Measurements from ENCODE around the gene ZNF35.
"Not testable (repeated sequence)": the region's sequence is repeated elsewhere in the genome, so short reads cannot be mapped to it uniquely, and the experiment has no call there.

The ZNF35 gene

GRCh38 chr3:44648564-44649229, at the start of gene ZNF35:
TSS of gene ZNF35 (plus strand) at chr3:44648732. CDS start at chr3:44651068, 2,336 bp downstream.
- DNase-seq: peak; percentile 39

GRCh38 chr3:44601749-44602148, 46.8 kb upstream of the ZNF35 start:
- no peak for DNase-seq

GRCh38 chr3:44612678-44613077, 35.9 kb upstream of the ZNF35 start:
- no peak for DNase-seq

GRCh38 chr3:44624749-44625480, 23.6 kb upstream of the ZNF35 start, which contains the start of gene ZNF197:
TSS of gene ZNF197 (plus strand) at chr3:44625036. CDS start at chr3:44629155, 4,119 bp downstream.
- peak; percentile 66 for DNase-seq

- DNase-seq: no peak
These were observed 19.8 kb upstream of the ZNF35 start for GRCh38 chr3:44628716-44629115.

GRCh38 chr3:44632193-44632592, 16.3 kb upstream of the ZNF35 start:
- no peak for DNase-seq

GRCh38 chr3:44642337-44642736, 6.2 kb upstream of the ZNF35 start:
- DNase-seq: no peak

GRCh38 chr3:44643024-44643423, 5.5 kb upstream of the ZNF35 start:
- no peak for DNase-seq

GRCh38 chr3:44647771-44648170, 761 bp upstream of the ZNF35 start:
- no peak for DNase-seq

- DNase-seq: no peak
These were observed 1.2 kb downstream of the ZNF35 start for GRCh38 chr3:44649709-44650108.

GRCh38 chr3:44654039-44654438, 5.5 kb downstream of the ZNF35 start:
- no peak for DNase-seq

- DNase-seq: no peak
These were observed 10.5 kb downstream of the ZNF35 start for GRCh38 chr3:44659015-44659414.

- no peak for DNase-seq
These were observed 10.9 kb downstream of the ZNF35 start for GRCh38 chr3:44659434-44659833.

- DNase-seq: no peak
These were observed 12.7 kb downstream of the ZNF35 start for GRCh38 chr3:44661189-44661588.

GRCh38 chr3:44665173-44665572, 16.6 kb downstream of the ZNF35 start:
- DNase-seq: no peak

GRCh38 chr3:44666346-44666745, 17.8 kb downstream of the ZNF35 start:
- DNase-seq: no peak

- DNase-seq: no peak
These were observed 21.2 kb downstream of the ZNF35 start for GRCh38 chr3:44669760-44670159.

- DNase-seq: not testable (repeated sequence)
These were observed 24.9 kb downstream of the ZNF35 start for GRCh38 chr3:44673466-44673865.

- DNase-seq: no peak
These were observed 25.7 kb downstream of the ZNF35 start for GRCh38 chr3:44674211-44674610.

GRCh38 chr3:44678480-44679116, 30.1 kb downstream of the ZNF35 start:
- DNase-seq: no peak

- no peak for DNase-seq
These were observed 32.5 kb downstream of the ZNF35 start for GRCh38 chr3:44680921-44681455.

- DNase-seq: no peak
These were observed 33.8 kb downstream of the ZNF35 start for GRCh38 chr3:44682182-44682896.
